Activated naive CD4-positive, alpha-beta T cell (primary cell): ENCODE measurements around the gene FCN3.

Source experiments
- DNase-seq, 4 experiments: peaks; one replicate each; lab custom pipeline; 2025; lab: John Stamatoyannopoulos, UW

Gene FCN3

DNA sequence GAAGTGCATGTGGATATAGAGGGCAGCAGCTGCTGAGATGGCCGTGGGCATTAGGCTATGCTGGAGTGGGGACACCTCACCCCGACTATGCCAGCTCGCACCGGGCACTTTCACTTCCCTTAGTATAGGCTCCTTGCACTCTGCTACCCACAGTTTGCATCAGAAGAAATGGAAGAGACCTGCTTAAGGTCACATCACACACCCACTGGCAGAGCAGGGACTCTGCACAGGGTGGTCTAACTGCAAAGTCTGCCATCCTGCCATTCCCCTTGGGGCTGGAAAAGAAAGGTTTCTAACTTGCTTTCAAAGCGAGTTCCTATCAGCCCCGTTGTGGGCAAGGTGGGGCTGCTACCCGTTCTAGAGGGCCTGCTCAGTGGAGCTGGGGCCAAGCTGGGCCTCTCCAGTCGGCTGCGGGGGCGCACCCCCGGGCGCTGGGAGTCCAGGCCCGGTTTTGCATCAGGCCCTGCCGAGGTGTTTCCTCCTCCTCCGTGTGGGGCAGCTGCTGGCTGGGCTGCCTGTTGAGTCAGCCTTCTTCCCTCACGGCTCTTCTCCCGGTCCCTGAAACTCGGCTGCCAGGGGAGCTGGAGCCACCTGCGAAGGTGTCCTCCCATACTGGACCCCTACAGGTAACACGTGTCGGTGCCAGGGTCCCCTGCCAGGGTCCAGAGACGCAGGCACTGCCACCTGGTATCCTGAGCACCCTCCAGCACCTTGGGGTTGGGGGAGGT is 32.9 kb downstream of the FCN3 start, which contains the start of gene SYTL1:
Gene SYTL1 (plus strand): TSS at position 498 of the 728 bp plus-strand sequence. CDS start 3,313 bp downstream, outside the sequence.
- peak in 2 of 4 experiments; percentile 46 to 58 for DNase-seq

DNA sequence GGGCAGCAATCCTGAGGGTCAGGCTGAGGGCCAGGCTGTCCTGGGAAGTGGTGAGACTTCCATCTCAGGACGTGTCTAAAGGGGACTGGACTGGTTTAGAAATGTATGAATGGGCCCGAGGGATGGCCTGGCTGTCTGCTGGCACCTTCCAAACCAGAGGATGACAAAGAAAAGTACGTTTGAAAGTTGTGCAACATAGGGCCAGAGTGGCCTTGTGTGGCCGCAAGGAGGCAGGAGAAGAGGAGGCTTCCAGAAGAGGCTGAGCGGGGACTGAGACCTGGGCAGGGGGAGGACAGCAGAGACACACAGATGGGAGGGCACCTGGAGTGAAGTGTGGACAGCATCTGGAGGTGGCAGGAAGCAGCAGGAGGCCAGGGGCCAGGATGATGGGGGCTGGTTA is 35.4 kb downstream of the FCN3 start:
- no peak for DNase-seq

DNA sequence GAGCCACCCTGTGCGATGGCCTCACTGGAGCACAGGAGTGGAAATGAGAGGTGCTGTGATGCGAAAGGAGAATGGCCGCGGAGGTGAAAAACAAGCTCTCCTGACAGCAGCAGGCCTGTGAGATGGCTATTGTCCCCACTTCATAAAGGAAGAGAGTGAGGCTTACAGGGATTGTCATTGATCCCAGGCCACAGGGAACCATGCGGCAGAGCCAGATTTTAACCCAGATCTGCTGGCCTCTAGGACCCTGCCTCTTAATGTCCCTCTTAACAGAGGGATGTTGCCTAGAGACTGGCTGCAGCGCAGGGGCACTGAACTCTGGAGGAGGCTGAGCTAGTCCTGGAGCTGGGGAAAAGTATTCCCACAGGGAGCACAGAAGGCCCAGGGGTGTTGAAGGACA is 35.9 kb downstream of the FCN3 start:
- no peak for DNase-seq

DNA sequence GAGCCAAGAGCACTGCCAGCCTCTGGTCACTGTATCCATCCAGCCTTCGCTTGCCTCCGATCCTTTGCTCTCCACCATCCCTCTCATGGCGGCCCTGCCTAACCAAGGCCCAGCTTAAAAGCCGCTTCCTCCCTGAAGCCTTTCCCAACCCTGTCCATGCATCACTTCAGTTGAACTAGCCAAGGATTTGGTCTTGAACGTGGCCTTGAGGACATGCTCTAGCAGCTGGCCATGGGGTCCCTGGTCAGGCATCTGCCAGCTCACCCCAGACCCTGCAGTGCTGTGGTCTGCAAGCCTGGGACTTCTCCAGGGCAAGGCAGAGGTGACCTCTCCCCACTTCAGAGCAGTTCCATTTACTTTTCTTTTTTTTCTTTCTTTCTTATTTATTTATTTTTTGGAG is 37.9 kb downstream of the FCN3 start:
- DNase-seq = no peak

DNA sequence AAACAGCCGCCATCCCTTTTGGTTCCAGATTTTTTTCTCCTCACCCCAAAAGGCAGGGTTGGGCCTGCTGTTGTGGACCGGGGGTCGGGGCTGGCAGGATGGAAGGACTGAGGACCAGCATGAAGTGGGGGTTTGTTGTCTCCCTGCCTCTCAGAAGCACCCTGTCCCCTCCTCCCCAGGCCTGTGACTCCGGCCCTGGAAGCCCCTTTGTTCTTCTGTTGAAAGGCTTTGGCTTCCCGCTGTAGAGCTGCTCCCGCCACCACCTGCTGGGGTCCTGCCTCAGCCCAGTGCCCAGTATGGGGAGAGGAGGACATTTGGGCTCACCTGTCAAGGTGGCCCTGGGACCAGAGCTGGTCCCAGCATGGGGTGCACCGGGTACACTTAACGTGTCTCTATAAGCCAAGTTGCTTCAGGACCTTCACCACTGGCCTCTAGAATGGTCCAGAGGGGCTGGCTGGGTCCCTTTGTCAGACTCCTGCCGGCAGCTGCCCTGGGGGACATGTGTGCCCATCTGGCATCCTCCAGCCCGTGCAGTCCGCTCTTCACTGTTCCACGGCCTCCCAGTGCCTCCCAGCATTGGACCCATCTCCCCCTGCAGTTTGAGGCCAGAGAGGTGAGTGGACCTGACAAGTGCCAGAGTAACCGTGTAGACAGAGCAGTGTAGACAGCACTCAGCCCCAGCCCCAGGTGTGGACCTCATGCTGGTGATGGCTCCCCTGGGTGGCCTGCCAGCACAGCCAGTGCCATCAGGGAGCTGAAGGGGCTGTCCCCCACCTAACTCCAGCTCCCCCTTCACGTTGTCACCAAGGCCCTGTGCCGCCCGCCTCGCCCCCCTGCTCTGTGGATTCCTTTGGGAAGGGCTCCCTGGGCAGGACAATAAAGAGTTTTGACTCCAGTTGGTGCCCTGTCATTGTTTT is 38.9 kb downstream of the FCN3 start:
- DNase-seq = no peak

DNA sequence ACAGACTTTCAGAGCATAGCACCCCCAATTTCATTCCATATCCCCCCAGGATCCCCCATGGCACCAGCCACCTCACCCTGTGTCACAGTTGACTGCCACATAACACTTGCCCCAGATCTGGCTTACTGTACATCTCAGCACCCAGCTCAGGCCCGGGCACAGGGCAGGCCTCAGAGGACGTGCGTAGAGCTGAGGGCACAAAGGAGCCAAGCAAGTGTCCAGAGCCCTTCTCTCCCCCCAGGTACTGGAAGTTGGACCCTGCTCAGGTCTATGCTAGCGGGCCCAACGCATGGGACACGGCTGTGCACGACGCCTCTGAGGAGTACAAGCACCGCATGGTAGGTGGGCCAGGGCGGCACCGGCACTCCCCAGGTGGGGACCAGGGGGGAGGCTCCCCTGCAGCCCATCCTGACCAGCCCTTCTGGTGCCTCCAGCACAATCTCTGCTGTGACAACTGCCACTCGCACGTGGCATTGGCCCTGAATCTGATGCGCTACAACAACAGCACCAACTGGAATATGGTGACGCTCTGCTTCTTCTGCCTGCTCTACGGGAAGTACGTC is 40.8 kb downstream of the FCN3 start:
- no peak for DNase-seq

DNA sequence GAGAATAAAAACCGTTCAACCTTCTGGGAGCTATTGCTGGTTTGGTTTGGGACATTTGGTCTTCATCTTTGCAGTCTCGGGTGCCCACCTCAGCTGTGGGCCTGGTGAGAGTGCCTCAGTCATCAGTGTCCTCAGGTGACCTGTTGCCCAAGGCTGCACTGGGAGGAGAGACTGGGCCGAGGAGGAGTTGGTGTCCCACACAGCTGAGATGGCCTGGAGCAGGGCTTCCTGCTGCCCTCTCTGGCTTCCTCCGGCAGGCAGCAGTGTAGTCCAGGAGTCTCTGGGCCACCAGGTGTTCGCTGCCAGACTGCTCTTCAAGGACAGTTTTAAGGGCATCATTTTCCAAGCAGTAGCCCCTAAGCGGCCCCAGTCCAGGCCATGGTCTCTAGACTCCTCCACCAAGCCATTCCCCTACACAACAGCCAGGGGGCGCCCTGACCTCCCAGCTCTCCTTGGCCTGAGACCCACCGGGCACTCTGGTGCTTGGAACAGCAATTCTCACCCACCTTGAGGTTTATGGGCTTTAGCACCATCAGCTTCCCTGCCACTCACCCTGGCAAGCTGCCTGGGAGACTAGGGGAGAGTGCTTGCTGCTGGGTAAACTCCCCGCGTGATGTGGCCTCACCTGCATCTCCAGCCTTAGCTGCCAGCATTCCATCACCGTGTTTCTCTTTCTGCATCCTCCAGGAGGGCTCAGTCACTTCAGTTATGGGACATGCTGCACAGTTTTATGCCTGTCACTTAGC is 41.9 kb downstream of the FCN3 start:
- DNase-seq = peak in 2 of 4 experiments; percentile 39 to 53

DNA sequence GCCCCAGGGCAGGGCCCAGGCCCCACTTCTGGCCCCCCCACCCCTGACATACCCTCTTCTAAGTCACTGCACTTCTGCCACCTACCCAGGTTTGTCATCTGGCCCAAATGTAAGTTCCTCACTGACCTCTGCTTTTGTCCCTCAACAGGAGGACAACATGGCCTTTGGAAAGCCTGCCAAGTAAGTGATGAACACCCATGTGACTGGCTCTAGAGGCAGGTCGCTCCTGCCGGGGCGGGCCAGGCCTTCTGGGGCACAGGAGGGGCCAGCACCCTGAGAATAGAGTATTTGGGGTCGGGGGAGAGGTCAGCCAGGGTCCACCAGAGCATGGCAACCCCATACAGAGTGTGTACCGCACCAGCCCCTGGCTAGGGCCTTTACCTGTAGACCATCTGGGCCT is 42.7 kb downstream of the FCN3 start:
- DNase-seq = no peak

DNA sequence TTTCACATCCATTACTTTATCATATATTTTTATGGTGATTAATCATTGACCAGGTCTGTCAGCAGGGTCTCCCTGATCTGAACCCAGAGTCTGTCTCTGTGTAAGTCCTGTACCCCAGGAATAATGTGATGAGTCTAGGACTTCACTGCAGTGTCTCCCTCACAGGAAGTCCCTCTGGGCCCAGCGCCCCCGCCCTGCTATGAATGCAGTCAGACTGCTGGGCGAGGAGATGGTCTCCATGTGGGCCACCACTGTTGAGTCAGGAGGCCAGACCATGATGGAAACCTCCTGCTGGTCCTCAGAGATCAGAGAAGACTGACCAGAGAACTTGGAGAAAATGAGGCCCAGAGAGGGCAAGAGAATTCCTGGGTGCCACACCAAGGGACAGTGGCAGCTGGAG is 43.2 kb downstream of the FCN3 start:
- DNase-seq = no peak

DNA sequence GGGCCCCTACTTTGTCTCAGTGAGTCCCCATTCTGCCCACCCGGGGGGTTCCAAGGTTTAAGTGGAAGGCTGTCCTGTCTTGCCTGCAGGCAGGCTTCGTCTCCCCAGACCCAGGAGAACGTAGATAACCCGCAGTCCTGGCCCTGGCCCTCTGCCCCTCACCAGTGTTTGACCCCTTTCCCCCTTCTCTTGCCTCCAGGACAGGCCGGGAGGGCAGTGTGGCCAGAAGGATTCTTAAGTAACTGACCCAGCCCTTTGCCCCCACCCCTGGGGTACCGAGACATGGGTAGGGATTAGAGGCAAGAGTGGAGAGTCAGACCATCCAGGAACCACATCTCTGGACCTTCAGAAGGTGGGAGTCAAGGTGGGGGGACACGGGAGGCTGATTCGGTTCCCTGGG is 43.8 kb downstream of the FCN3 start:
- no peak for DNase-seq

DNA sequence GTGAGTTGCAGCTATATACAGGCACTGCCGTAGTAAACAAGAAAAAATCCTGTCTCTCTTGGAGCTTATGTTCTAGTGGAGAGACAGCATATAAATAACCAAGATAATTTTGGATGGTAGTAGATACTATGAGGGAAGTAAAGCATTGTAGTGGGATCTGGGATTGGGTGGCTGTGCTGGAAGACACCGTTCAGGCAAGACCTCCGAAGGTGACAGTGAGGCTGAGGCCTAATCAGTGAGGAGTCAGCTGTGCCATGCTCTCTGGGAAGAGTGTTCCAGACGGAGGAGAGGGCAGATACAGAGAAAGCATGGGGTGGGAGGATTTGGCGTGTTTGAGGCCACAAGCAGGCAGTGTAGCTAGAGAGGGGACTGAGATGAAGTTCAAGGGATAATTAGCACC is 46.7 kb downstream of the FCN3 start:
- DNase-seq = no peak

DNA sequence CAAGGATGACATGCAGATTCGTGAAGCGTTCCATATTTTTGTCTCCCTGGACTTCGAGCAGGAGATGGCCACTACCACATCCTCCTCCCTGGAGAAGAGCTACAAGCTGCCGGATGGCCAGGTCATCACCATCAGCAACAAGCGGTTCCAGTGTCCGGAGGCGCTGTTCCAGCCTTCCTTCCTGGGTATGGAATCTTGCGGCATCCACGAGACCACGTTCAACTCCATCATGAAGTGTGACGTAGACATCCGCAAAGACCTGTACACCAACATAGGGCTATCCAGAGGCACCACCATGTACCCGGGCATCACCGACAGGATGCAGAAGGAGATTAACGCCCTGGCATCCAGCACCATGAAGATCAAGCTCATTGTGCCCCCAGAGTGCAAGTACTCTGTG is 49.3 kb downstream of the FCN3 start:
- DNase-seq = no peak

DNA sequence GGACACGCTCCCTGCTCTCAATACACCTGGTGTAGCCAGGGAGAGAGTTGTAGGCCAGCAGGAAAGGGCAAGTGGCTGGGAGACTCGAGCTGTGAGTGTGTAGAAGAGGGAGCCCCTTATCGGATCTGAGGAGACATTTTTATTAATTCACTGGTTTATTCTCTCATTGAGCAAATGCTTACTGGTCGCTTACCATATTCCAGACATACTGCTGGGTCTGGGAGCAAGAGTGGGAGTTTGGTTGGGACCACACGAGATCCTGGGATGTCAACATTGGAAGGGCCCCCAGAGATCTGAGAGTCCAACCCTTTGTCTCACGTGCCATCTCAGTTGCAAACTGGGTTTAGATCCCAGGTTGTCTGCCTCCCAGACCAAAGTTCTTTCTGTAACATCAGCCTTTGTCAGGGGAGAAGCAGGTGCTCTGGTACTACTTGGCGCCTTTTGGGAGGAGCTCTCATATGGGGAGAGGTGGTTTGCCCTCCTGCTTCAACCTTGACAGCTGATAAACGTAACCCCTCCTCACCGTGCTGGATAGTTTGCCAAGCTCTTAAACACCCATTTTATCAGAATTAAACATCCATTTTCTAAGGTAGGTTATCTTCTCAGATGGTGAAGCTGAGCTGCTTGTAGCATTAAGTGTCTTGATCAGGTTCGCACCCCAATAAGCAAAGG is 51.9 kb downstream of the FCN3 start:
- no peak for DNase-seq

DNA sequence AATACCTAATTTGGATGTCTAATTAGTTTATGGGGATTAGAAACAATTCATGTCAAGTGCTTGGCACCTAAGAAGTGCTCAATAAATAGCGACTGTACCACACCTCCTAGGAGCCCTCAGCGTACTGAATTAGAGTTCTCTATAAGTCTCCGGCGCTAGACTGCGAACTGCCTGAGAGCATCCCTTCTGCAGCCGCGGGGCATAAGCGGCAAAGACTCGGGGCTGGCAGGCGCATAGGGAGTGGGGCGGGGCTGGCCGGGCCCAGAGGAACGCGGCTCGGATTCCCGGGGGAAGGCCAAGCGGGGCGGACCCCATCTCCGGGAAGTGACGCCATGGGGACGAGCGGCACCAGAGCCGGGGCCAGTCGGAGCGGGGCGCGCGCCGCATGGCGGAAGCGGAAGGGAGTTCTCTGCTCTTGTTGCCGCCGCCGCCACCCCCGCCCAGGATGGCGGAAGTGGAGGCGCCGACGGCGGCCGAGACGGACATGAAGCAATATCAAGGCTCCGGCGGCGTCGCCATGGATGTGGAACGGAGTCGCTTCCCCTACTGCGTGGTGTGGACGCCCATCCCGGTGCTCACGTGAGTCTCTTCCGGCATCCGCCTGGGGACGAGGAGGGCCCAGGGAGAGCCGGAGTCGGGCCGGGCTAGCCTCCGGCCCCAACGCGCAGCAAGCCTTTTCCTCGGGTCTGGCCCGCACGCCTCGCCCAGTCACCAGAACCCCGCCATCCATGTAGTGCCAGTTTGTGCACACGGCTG is 52.6 kb downstream of the FCN3 start, which contains the start of gene TMEM222:
Gene TMEM222 (plus strand): TSS at position 351 of the 756 bp plus-strand sequence. CDS start 35 bp downstream, at position 386.
- peak; percentile 95 to 98 (median 96) for DNase-seq
